ENCODE results near the gene ZBED1. TPM values are rescaled to one million over a fixed set of nuclear protein-coding genes. Genes with fewer than 3 reads are reported as not detected.

Gene ZBED1
- total and polyA plus RNA-seq, 9 of the 15 experiments (the other 6 are each of a cell fraction or from before 2014, with no cell fraction given) = 0.61 to 27.6 (median 13.9) TPM

- Histone ChIP-seq H3K27ac (ENCODE audit: extremely low read depth, low read depth, low read length) (no peak overlapping the region), H3K36me3 (ENCODE audit: control insufficient read depth, insufficient read depth, low read length) (no peaks in the 10 kb centered on the region), H3K4me3 (no peak overlapping the region), H3K9me3 (replicated peaks; ENCODE audit: control insufficient read depth, insufficient read depth, low read depth, low read length) (no peaks in the 10 kb centered on the region), H4K20me1 (replicated peaks; ENCODE audit: control insufficient read depth, insufficient read depth, low read length) (no peaks in the 10 kb centered on the region), H3K4me2 (ENCODE audit: insufficient read depth, low read length) (no peak overlapping the region), H2AFZ (ENCODE audit: low read depth, low read length) (no peak overlapping the region), H3K79me2 (ENCODE audit: control insufficient read depth, insufficient read depth, low read length) (no peaks in the 10 kb centered on the region), H3K9ac (ENCODE audit: insufficient read depth in 1 of 2, low read depth in 2 of 2, low read length in 2 of 2) (no peak overlapping the region), H3K4me1 (replicated peaks in 1 of 2; ENCODE audit: control insufficient read depth in 2 of 2, insufficient read depth in 2 of 2, low read length in 2 of 2) (no peaks in the 10 kb centered on the region; a peak in 3 of 5 replicates), H3K27me3 (ENCODE audit: control insufficient read depth in 2 of 2, insufficient read depth in 2 of 2, low read length in 2 of 2) (peaks cover 0 to 5% of the 10 kb centered on the region in 2 experiments; a peak in 3 of 5 replicates), H3K9me1 (ENCODE audit: control insufficient read depth, insufficient read depth, low read length) (no peaks in the 10 kb centered on the region)
- BruUV-seq (replicated peaks) = no TSS peak
- ChIA-PET CTCF (ENCODE audit: low intra/inter-chr PET ratio) (no interaction called here), POLR2A (no interaction called here)
- FAIRE-seq (no peak), DNase-seq (ENCODE audit: extremely low read depth in 1 of 4, low spot score in 3 of 4) (no peak), ATAC-seq (no peak)
- in situ Hi-C loops (cut with MboI) (no loop called here), intact Hi-C loops (cut with micrococcal nuclease) (no loop called here)
- TF ChIP-seq, protein P1, sequence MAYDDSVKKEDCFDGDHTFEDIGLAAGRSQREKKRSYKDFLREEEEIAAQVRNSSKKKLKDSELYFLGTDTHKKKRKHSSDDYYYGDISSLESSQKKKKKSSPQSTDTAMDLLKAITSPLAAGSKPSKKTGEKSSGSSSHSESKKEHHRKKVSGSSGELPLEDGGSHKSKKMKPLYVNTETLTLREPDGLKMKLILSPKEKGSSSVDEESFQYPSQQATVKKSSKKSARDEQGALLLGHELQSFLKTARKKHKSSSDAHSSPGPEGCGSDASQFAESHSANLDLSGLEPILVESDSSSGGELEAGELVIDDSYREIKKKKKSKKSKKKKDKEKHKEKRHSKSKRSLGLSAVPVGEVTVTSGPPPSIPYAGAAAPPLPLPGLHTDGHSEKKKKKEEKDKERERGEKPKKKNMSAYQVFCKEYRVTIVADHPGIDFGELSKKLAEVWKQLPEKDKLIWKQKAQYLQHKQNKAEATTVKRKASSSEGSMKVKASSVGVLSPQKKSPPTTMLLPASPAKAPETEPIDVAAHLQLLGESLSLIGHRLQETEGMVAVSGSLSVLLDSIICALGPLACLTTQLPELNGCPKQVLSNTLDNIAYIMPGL (CRISPR knock-in tag; IDR thresholded peaks at IDR 0.05) = no peak
- TF ChIP-seq CHD1 (IDR thresholded peaks at IDR 0.05; ENCODE audit: low read length) = no peak
- no peak for TF ChIP-seq HSF4 (CRISPR knock-in tag; IDR thresholded peaks at IDR 0.05; ENCODE audit: borderline replicate concordance)
- TF ChIP-seq C11orf30 (IDR thresholded peaks at IDR 0.05; ENCODE audit: low read depth) = no peak
- no peak for TF ChIP-seq MAFF (IDR thresholded peaks at IDR 0.05; ENCODE audit: low read length)
- no peak for TF ChIP-seq SAFB2 (IDR thresholded peaks at IDR 0.05; ENCODE audit: borderline replicate concordance, low read depth, low read length, severe bottlenecking)
- no peak for TF ChIP-seq ZSCAN32 (CRISPR knock-in tag; IDR thresholded peaks at IDR 0.05)
- no peak for TF ChIP-seq NCOA4 (IDR thresholded peaks at IDR 0.05; ENCODE audit: partially characterized antibody)
- no peak for TF ChIP-seq FOXP1 (CRISPR knock-in tag; IDR thresholded peaks at IDR 0.05)
- TF ChIP-seq ILK (tag; IDR thresholded peaks at IDR 0.05; ENCODE audit: borderline replicate concordance, low read depth) = no peak
- TF ChIP-seq, protein P2, sequence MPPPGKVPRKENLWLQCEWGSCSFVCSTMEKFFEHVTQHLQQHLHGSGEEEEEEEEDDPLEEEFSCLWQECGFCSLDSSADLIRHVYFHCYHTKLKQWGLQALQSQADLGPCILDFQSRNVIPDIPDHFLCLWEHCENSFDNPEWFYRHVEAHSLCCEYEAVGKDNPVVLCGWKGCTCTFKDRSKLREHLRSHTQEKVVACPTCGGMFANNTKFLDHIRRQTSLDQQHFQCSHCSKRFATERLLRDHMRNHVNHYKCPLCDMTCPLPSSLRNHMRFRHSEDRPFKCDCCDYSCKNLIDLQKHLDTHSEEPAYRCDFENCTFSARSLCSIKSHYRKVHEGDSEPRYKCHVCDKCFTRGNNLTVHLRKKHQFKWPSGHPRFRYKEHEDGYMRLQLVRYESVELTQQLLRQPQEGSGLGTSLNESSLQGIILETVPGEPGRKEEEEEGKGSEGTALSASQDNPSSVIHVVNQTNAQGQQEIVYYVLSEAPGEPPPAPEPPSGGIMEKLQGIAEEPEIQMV (tag; conservative IDR thresholded peaks at IDR 0.05; ENCODE audit: low read depth) = no peak
- TF ChIP-seq ASH1L (IDR thresholded peaks at IDR 0.05; ENCODE audit: borderline replicate concordance, low read depth, partially characterized antibody) = no peak
- TF ChIP-seq, protein P3, sequence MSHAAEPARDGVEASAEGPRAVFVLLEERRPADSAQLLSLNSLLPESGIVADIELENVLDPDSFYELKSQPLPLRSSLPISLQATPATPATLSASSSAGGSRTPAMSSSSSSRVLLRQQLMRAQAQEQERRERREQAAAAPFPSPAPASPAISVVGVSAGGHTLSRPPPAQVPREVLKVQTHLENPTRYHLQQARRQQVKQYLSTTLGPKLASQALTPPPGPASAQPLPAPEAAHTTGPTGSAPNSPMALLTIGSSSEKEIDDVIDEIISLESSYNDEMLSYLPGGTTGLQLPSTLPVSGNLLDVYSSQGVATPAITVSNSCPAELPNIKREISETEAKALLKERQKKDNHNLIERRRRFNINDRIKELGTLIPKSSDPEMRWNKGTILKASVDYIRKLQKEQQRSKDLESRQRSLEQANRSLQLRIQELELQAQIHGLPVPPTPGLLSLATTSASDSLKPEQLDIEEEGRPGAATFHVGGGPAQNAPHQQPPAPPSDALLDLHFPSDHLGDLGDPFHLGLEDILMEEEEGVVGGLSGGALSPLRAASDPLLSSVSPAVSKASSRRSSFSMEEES (CRISPR knock-in tag; IDR thresholded peaks at IDR 0.05) = no peak
- no peak for TF ChIP-seq MECOM (CRISPR knock-in tag; IDR thresholded peaks at IDR 0.05)
- TF ChIP-seq, protein P4, sequence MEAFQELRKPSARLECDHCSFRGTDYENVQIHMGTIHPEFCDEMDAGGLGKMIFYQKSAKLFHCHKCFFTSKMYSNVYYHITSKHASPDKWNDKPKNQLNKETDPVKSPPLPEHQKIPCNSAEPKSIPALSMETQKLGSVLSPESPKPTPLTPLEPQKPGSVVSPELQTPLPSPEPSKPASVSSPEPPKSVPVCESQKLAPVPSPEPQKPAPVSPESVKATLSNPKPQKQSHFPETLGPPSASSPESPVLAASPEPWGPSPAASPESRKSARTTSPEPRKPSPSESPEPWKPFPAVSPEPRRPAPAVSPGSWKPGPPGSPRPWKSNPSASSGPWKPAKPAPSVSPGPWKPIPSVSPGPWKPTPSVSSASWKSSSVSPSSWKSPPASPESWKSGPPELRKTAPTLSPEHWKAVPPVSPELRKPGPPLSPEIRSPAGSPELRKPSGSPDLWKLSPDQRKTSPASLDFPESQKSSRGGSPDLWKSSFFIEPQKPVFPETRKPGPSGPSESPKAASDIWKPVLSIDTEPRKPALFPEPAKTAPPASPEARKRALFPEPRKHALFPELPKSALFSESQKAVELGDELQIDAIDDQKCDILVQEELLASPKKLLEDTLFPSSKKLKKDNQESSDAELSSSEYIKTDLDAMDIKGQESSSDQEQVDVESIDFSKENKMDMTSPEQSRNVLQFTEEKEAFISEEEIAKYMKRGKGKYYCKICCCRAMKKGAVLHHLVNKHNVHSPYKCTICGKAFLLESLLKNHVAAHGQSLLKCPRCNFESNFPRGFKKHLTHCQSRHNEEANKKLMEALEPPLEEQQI (IDR thresholded peaks at IDR 0.05) = no peak
- TF ChIP-seq LEF1 (IDR thresholded peaks at IDR 0.05) = no peak
- TF ChIP-seq TEAD1 (CRISPR knock-in tag; IDR thresholded peaks at IDR 0.05) = no peak
- 10% methylated on average over 1 of the region's 4 CpGs for WGBS (ENCODE audit: insufficient coverage, low coverage, missing lambda C conversion rate)
These were observed 47.0 kb upstream of the ZBED1 start for GRCh38 chrX:2547736-2548135.
